Activated CD4-positive, alpha-beta T cell treated with anti-CD3 and anti-CD28 coated beads, Interleukin-2, amount 50 U/mL, for 4 hours (primary cell): ENCODE data around the gene SGPL1.

Source experiments
- DNase-seq, 2 experiments: peaks; one replicate each; pipeline ENCODE4 v3.0.0-alpha.2; 2020

SGPL1 gene

DNA sequence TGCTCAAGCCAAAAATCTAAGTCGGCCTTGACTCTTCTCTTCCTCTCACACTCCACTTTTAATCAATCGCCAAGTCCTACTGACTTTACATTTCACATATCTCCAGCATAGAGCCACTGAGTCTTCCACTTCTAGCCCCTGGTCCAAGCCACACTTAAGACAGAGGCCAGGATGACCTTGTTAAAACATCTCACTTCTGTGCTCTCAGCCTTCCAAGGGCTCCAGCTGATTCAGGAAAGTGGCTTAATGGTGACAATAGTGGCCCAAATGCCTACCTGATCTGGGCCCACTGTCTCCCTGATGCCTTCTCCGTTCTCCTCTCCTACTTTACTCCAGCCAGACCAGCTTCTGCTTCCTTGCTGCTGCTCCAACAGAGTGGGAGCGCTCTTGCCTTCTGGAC lies 35.0 kb upstream of the SGPL1 start:
- DNase-seq = no peak

DNA sequence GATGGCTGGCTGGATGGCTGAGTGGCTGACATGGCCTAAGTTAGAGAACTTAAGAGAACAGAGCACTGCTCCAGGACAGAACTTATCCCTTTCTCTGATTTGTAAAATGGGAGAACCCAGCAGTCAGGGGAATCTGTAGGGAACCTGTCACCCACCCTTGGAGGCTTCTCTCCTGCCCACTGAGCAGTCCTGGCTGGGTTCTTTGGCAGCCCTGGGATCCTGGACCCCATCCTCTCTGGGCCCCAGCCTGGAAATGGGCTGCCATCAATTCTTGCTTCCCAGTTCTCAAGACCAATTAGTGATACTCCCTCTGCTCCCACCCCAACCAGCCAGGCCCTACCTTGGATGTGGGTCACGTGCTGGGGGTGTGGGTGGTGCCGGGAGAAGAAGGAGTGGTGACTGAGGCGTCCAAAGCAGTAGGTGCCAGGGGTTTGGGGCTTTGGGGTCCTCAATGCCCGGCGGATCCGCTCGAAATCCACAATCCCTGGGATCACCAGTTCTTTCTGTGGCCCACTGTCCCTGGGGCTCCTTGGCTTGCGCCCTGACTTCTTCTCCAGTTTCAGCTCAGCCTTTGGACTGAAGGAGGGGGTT lies 34.2 kb upstream of the SGPL1 start:
- DNase-seq = no peak

DNA sequence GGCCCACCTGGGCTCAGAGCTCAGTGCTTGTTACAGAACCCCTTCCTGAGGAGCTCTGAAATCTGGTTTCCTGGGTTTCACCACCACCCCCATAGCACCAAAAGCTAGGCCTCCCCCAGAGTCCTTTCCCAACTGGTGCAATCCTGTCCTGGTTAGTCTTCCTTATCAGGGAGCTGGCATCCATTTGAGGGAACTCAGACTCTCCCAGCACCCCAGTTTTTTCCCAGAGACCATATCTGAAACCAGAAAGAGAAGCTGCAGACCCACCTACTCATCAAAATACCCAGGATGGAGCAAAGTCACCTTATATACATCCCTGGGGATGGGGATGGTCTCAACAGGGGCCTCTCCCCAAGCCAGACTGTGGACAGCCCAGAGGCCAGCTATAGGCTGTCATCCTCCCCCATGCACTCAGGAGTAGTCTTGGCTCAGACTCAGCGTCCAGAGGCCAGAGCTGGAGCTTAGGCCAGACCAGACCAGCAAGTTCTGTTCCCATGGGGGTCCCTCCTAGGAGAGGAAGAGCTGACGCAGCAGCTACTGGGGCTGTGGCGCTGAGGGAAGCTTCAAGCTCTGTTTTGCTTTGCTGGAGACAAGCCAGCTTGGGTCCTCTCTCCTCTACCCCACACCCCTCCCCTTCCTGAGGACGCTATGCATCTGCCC lies 33.5 kb upstream of the SGPL1 start:
- DNase-seq = no peak

DNA sequence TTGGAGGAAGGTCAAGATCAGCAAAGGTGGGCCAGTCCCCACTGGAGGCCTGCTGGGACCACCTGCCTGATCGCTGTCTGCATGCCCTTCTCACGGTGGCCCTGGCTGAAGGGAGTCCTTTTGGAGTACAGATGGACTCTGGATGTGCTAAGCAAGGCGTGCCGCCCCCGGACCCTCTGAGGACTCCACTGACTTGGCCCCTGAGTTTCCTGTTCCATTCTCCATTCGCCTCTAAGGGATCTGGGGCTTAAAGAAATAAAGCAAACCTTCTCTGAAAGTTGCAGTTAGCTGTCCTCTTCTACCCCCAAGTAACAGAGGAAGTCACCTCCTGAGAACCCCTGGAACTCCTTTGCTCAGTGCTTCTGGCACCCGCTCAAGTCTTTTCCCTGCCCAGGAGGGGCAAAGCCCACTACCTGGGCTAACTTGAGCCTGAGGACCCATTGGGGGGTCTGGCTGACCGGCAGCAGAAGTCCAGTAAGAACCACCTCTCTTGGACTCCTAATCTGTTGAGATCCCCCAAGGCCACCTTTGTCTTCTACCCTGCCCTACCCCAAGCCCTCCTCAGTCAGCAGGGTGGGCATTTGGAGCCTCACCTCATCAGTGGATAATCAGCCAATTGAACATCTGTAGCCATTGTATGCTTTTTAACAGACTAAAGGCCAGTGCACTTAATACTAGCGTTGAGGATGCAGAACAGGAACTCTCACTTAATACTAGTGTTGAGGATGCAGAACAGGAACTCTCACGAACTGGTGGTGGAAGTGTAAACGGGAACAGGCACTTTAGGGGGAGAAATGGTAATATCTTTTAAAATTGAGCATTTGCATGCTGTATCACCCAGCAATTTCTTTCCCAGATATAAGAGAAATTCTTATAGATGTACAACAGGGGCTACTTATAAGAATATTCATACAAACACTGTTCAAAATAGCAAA lies 32.7 kb upstream of the SGPL1 start:
- DNase-seq = no peak

DNA sequence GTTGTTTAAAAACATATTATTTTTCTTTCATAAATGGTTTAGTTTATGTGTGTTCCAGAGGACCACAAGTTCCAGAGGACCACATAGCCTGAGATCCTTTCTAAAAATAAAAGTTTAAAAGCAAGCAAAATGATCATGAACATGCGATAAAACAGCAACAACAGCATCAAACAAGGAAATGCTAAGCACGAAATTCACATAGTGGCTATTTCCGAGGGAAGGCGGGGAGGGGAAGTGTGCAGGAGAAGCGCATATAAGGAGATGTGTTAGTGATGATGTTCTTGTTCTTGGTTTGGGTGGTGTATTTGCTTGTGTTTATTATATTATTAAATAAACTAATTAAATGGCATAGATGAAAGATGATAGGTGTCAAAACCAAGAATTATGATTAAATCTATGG lies 31.7 kb upstream of the SGPL1 start:
- DNase-seq = no peak

DNA sequence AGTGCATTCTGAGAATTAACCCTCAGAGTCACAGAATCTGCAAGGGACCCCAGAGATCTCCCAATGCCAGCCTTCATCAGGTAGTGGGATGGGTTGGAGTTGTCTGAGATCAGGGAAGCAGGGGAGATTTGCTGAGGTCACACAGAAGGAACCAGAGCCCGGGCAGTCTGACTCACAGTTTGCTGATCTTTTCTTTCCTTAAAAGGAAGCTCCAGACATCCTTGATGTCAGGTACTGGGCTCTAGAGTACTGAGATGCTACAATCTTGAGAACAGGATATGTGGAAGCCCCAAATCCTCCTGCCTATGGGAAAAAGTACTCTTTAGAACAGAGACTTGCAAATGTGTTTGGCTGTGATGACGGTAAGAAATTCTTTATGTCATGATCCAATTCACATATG lies 31.3 kb upstream of the SGPL1 start:
- DNase-seq = no peak

DNA sequence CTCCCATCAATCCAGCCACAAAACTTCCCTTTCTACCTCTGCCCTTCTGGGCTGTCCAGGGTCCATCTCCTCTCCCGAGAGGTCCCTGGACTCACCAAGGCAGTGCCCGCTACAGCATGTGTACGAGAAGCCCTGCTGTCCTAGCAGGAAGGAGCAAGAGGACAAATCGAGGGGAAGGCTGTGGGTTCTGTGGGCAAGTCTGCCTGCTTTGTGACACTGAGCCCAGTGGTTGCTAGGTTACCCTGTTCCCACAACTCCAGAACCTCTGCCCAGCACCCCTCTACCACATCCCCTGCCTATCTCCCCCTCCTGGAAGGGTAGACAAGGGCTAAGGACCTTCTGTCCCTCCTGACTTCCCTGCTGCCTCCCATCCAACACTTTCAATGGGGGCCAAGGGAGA lies 30.6 kb upstream of the SGPL1 start, which contains the start of gene TBATA:
TBATA (minus strand) TSS at position 188 of the 400 bp plus-strand sequence. CDS start 1,998 bp downstream, outside the sequence.
- no peak for DNase-seq

DNA sequence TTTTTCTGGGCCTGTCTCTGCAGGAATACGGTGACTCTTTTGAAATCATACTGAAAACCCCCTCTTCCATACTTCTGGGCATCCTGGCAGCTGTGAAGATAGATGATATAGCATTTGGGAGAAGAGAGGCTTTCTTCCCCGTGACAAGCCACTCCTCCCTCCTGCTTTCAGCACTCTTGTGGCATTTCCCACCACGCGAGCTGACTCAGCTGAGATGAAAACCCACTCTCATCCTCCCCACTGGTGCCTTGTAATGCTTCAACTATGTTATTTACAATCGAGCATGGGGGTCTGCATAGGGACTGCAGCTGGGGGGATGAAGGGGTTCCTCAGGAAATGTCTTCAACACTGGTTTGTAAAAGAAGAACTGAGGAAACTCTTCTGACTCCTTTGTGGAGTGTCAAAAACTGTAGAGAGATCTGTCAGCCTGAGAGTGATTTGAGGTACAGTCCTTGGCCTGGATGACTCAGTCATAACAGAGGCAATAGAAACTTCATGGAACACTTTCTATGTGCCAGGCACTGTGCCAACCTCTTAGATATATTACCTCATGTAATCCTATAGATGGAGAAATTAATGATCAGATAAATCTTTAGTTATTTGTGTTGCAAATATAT lies 28.8 kb upstream of the SGPL1 start:
- no peak for DNase-seq

DNA sequence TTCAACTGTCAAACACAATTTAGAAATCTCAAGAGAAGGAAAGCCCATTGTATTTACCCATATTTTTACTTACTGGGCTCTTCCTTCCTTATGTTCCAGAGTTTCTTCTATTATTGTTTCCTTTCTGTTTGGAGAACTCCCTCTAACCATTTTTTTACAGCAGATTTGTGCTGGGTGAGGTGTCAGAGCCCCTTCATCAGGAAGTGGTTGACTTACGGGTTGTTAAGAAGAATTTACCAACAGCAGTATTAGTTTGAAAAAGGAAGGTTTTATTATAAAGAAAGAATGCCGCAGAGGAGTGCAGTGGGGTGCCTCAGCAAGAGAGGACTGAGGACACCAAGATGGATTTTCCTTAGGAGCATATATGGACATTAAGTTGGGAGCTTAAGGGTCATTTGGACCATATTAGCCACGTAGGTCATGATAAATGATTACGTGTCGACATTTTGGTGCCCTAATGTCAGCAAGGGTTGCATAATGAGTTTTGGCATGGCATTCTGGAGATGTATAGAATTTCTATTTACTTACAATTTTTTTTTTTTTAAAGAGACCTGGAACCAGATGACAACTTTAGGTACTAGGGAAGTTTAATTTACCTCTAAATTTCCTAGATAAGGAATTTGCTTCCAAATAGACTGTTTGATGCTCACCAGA lies 24.2 kb upstream of the SGPL1 start:
- no peak for DNase-seq

DNA sequence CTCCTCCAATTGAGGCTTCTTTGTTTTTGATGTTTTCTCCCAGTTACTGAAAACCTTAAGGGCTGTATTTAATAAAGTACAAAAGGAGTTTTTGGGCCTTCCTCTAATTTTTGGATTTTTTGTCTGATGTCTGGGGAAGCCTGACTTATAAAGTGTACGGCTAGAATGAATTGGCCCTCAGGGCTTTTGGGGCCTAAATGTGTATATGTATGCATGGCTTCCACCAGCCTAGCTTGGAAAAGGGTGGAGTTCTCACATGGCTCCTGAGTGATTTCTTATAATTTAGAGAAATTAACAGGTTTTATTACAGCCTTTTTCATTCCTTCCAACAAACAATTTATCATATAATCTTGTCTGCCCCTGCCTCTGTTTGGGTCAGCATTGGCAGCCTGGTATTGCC lies 20.1 kb upstream of the SGPL1 start:
- no peak for DNase-seq

DNA sequence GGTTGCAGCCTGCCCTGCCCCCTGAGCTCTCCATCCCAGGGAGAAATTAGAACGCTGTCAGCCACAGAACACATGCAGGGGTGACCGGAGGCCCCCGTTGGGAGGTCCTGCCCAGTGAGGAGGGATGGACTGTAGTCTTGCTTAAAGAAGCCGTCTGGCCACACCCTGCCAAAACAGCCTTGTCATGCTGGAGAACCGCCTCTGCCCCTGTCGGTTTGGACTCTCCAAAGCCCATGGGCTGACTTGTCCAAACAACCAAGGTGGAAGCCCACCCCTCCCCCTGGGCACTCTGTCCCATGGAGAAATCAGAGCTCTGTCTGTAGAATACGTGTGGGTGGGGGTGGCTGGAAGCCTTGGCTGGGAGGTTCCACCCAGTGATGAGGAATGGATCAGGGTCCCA lies 17.9 kb upstream of the SGPL1 start:
- no peak for DNase-seq

DNA sequence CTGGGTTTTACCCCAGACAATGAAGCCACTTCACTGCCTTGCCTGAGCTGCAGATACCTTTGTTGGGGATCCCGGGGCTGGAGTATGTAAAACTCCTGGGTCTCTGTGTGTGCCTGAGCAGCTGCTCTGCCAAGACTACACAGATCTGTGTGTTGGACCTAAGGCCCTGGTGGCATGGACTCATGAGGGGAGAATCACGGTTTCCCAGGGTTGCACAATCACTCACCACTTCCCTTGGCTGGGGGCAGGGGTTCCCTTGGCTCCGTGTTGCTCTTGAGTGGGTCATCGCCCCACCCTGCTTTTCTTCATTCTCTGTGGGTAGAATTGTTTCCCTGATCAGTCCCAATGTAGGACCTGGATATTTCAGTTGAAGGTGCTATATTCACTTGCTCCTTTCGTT lies 16.6 kb upstream of the SGPL1 start:
- no peak for DNase-seq

DNA sequence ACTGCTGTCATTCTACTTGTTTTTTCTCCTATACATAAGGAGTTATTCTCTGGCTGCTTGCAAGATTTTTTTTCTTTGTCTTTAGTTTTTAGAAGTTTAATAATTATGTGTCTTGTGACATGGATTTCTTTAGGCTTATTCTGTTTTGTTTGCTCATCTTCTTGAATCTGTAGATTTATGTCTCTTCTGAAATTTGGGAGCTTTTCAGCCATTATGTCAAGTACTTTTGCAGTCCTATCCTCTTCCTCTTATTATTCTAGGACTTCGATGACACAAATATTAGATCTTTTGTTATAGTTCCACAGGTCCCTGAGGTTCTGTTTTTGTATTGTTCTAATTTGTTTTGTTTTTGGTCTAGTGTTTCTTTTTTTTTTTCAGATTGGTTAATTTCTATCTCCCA lies 13.9 kb upstream of the SGPL1 start:
- DNase-seq = no peak

DNA sequence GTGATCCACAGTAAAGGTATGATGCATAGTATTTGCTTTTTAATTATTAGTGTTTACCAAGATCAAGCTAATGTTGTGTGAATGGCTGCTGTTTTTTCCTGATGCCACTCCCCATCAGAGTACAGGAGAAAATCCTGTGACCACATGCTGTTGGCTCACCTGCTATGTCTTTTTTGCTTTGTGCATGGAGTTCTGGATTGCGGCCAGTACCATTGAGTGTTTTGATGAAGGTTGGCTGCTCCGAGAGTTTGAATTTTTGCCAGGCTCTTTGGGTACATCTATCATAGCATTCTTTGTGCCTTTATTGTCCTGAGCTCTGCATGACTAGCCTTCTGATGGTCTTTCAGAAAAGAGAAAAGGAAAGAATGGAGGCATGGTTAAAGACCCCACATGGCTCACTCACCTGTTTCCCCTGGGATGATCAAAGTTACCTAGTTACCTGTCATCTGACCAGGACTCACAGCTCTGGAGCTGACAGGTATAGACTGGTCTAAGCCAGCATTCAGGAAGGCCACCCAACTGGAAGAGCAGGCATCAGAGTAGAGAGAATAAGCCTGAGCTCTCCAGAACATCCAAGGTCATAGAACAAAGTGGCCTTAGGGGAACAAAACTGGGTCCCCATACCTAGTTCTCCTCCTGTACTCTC lies 11.8 kb upstream of the SGPL1 start:
- no peak for DNase-seq

DNA sequence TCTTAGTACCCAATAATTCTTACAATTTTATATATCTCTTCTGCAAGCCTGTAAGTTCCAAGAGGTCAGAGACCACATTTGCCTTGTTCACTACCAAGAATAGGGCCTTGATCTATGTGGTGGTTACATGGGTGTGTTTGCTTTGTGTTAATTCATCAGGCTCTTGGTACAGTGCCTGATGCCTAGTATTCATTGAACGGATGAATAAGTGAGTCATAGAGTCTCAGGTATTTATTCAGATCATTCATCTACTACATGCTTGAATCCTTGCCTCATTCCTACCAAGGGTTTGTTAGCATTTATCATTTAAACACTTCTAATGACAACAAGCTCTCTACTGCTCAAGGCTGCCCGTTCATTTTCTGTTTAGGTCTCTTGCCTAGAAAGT lies 11.3 kb upstream of the SGPL1 start:
- no peak for DNase-seq

DNA sequence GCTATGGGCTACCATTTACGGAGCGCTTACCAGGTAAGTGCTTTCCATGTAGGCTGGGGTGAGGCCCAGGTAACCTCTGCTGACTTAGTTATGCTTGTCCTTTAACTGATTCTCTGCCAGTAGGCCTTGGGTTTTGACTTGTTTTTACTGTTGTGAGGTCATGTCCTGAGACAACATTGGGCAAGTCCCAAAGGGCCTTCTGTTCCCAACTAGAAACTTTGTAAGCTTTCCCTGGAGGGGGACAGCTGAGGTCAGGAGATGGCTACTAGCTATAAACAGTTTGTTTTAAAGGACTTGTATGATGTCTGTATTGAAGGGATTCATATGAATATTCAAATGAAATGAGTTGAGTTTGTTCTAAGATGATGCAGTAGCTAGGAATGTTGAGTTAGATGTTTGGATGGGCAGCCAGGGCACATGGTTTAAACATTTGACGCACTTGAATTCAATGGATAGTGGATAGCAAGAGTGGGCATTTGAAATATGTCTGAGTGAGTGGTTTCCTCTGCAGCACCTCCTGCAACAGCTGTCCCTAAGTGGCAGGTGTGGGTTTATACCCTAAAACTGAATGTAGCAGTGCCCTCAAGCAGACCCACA lies 10.0 kb upstream of the SGPL1 start:
- no peak for DNase-seq

DNA sequence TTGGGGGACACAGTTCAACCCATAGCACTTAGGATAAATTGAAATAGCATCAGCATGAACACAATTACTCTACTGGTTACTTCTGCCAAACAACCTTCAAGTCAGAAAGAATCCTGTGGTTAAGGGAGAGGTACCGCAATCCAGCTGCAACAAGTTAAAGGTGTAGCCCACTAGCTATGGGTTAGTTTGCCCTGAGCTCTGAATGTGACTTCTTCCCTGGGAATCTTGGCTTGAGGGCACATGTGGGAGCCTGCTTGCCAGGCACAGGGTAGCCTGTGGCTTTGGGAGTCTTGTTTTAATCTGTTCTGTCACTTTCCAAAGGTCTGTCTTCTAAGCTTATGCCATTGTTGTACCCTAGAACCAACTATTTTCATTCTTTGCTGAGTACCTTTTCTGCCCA lies 8.9 kb upstream of the SGPL1 start:
- no peak for DNase-seq

DNA sequence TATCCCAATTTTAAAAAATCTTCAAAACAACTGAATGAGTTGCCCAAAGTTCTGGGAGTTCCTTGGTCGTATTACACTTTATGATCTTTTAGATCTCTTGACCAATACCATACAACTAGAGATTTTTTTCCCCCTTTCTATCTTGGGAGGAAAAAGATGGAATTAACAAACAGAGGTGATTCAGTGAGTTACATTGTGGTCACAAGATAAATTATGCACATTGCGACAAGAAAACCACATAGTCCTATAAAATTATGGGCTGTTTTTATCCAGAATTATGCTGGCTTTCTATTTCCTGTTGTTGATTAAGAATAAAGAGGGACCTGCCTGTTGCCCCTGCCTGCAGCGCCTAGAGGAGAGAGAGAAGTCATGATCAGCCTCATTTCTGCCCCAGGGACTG lies 8.2 kb upstream of the SGPL1 start:
- no peak for DNase-seq

DNA sequence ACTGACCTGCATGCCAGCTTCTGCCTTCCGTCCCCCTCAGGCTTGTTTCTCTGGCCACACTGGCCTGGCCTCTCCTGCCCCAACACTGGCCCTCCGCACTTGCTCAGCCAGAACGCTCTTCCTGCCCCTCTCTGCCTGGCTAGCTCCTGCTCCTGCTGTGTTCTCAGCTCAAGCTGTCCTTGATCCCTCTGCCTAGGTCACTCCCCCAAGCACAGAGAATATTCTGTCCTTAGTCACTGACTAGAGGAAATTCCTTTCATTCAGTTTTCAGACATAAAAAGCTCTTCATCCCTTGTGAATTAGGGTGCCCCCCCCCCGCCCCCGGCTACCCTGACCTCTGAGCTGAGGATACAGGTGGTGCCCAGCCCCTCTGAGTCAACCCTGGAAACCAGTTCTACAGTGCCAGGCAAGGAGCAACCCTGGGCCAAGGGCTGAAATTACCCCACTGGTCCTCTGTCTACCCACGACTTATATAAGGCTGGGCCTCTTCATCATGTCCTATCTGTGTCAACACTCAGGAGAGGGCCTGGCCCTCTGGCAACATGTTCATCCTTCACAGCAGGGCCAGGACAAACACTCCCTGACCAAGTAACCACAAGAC lies 6.6 kb upstream of the SGPL1 start:
- DNase-seq = no peak

DNA sequence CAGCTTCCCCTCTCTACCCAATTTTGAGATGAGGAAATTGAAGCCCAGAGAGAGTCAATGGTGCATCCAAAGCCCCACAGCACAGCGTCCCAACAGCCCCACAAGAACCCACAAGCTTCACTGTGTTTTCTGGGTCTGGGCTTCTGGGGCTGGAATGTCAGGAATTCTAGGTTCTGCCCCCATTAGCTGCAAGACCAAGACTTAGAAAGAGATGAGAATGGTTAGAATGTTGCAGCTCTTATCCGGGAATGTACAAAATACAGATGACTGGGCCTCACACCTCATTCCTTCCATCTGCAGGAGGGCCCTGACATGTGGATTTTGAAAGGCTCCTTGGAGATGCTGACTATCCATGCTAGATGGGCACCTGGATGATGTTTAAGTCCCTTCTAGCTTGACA lies 6.0 kb upstream of the SGPL1 start:
- no peak for DNase-seq

DNA sequence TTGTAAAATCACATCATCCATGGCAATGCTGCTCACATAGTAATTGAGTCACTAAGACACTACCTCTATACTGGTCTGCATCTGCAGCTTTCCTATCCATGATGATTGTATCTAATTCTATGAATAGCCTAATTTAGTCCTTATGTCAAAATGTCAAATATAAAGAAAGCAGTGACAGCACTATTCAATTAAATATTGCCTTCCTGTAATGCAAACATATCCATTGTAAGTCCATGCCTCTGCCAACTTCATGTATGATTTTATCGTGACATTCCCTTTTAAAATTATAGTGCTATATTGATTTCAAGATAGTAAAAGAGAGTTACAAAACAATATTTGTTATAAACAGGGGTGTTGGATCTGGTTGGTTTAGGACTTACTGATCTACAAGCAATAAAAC lies 4.8 kb upstream of the SGPL1 start:
- DNase-seq = no peak

DNA sequence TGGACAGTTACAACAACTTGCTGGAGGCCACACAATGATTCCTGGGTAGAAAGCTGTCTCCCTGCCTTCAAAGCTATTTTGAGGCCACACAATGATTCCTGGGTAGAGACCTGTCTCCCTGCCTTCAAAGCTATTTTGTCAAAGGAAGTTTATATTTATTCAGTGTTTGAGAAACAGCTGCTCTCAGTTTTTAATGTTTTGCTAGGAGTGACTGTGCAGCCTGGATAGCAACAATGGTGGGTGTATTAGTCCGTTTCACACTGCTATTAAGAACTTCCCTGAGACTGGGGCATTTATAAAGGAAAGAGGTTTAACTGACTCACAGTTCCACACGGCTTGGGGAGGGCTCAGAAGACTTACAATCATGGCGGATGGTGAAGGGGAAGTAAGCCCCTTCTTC lies 3.9 kb upstream of the SGPL1 start:
- no peak for DNase-seq
